Mesendoderm (in vitro differentiated cells): Measurements from ENCODE around the gene RHBDL2. TPM values are rescaled to one million over a fixed set of nuclear protein-coding genes. Genes with fewer than 3 reads are reported as not detected.
"Not testable (repeated sequence)": the region's sequence is repeated elsewhere in the genome, so short reads cannot be mapped to it uniquely, and the experiment has no call there.

ENCODE experiments used
- DNase-seq: peaks from one replicate; pipeline ENCODE4 v3.0.0; 2013
- H2AK5ac ChIP-seq: 2 replicates; pipeline ENCODE4 v1.6.1; 2013; ENCODE audit warnings: low read length, inconsistent platforms
- H2BK120ac ChIP-seq: 2 replicates; pipeline ENCODE4 v1.6.1; 2013; ENCODE audit warnings: low read depth, mild to moderate bottlenecking, low read length, moderate library complexity, mixed read lengths
- H2BK15ac ChIP-seq: replicated peaks from 2 replicates; pipeline ENCODE4 v1.6.1; 2013; ENCODE audit warnings: low read depth, mild to moderate bottlenecking, moderate library complexity
- H2BK5ac ChIP-seq: 2 replicates; pipeline ENCODE4 v1.6.1; 2013; ENCODE audit warnings: low read length, inconsistent platforms
- H3K18ac ChIP-seq: 2 replicates; pipeline ENCODE4 v1.6.1; 2013; ENCODE audit warnings: mild to moderate bottlenecking, low read length, mixed read lengths
- H3K23ac ChIP-seq: one replicate; pipeline ENCODE4 v1.6.1; 2013; ENCODE audit warnings: low read length
- H3K27ac ChIP-seq: 2 replicates; pipeline ENCODE4 v1.5.1; 2013; ENCODE audit warnings: low read depth, mild to moderate bottlenecking, inconsistent platforms, low read length, moderate library complexity
- H3K27me3 ChIP-seq: 2 replicates; pipeline ENCODE4 v1.6.1; 2013; ENCODE audit warnings: low read length, control low read depth, mild to moderate bottlenecking, inconsistent platforms; ENCODE audit not compliant: insufficient read depth, poor library complexity
- H3K36me3 ChIP-seq: 2 replicates; pipeline ENCODE4 v1.6.1; 2013; ENCODE audit warnings: low read length, inconsistent platforms; ENCODE audit not compliant: control insufficient read depth, insufficient read depth
- H3K4ac ChIP-seq: one replicate; pipeline ENCODE4 v1.6.1; 2013; ENCODE audit warnings: low read depth, mild to moderate bottlenecking, low read length, moderate library complexity
- H3K4me1 ChIP-seq: 2 replicates; pipeline ENCODE4 v1.6.1; 2013; ENCODE audit warnings: low read depth, low read length, inconsistent platforms; ENCODE audit not compliant: control insufficient read depth
- H3K4me2 ChIP-seq: 2 replicates; pipeline ENCODE4 v1.6.1; 2013; ENCODE audit warnings: low read length
- H3K4me3 ChIP-seq: 2 replicates; pipeline ENCODE4 v1.5.1; 2013; ENCODE audit warnings: mild to moderate bottlenecking, low read length
- H3K56ac ChIP-seq: one replicate; pipeline ENCODE4 v1.6.1; 2013; ENCODE audit warnings: low read length
- H3K79me1 ChIP-seq: 2 replicates; pipeline ENCODE4 v1.6.1; 2013; ENCODE audit warnings: low read length, inconsistent platforms
- H3K79me2 ChIP-seq: 2 replicates; pipeline ENCODE4 v1.6.1; 2013; ENCODE audit warnings: mild to moderate bottlenecking, low read length; ENCODE audit not compliant: control insufficient read depth, insufficient read depth
- H3K9ac ChIP-seq: 2 replicates; pipeline ENCODE4 v1.6.1; 2013; ENCODE audit warnings: low read length, inconsistent platforms
- H4K5ac ChIP-seq: one replicate; pipeline ENCODE4 v1.6.1; 2013; ENCODE audit warnings: low read length
- H4K8ac ChIP-seq: one replicate; pipeline ENCODE4 v1.6.1; 2013; ENCODE audit warnings: low read depth, mild to moderate bottlenecking, control low read depth, low read length, moderate library complexity
- WGBS: extraction: QIAGEN DNeasy Blood & Tissue Kit; methylation state at CpG from one replicate; pipeline ENCODE4 v1.1.7; 2013; ENCODE audit warnings: low lambda C conversion rate, missing lambda C conversion rate; ENCODE audit not compliant: insufficient coverage; ENCODE audit errors: extremely low coverage; 5-methylcytosine and 5-hydroxymethylcytosine counted together
- polyA plus RNA-seq, 2 experiments: library from polyadenylated mRNA; stranded (reverse); fragments of 200-250 nt; gene quantifications; one replicate each; pipeline ENCODE4 v1.2.3, GENCODE V29; 2013

The RHBDL2 gene
- polyA plus RNA-seq (2013, experiment 1 of 2) = 0.13 TPM
- 0.13 TPM for polyA plus RNA-seq (2013, experiment 2 of 2)

GRCh38 chr1:38941527-38942019, at the start of gene RHBDL2:
Gene RHBDL2 (minus strand): TSS chr1:38941830. CDS start chr1:38919212, 22,618 bp downstream.
- Histone ChIP-seq H4K8ac (no peak within 1 kb of the TSS), H2BK120ac (no peak within 1 kb of the TSS), H3K27me3 (no peaks in the 10 kb centered on the region), H3K79me1 (no peaks in the 10 kb centered on the region), H4K5ac (no peak within 1 kb of the TSS), H3K4me2 (peak within 1 kb of the TSS; percentile 9), H3K56ac (peak within 1 kb of the TSS; percentile 79), H3K36me3 (no peaks in the 10 kb centered on the region), H3K27ac (no peak within 1 kb of the TSS), H3K9ac (peak within 1 kb of the TSS; percentile 43), H3K23ac (no peak within 1 kb of the TSS), H2AK5ac (no peak within 1 kb of the TSS), H3K4me3 (no peak within 1 kb of the TSS), H2BK5ac (no peak within 1 kb of the TSS), H3K4ac (no peak within 1 kb of the TSS), H3K18ac (no peak within 1 kb of the TSS), H3K79me2 (no peaks in the 10 kb centered on the region), H2BK15ac (no peak within 1 kb of the TSS), H3K4me1 (no peaks in the 10 kb centered on the region)
- no CpG with 5 or more reads among the region's 14 CpGs for WGBS
- no peak for DNase-seq

GRCh38 chr1:38990738-38991637, 49.4 kb upstream of the RHBDL2 start, which contains the start of gene AKIRIN1:
Gene AKIRIN1 (plus strand): TSS chr1:38991276. CDS start chr1:38991381, 105 bp downstream.
- H3K4me3 ChIP-seq = peak within 1 kb of the TSS; percentile 99
- peak within 1 kb of the TSS; percentile 99 for H3K9ac ChIP-seq
- peak within 1 kb of the TSS; percentile 37 for H2BK15ac ChIP-seq
- H2BK5ac ChIP-seq = peak within 1 kb of the TSS; percentile 96
- H3K27ac ChIP-seq = peak within 1 kb of the TSS; percentile 98
- no peaks in the 10 kb centered on the region for H3K27me3 ChIP-seq
- H3K56ac ChIP-seq = peak within 1 kb of the TSS; percentile 98
- H2BK120ac ChIP-seq = peak within 1 kb of the TSS; percentile 83
- peak within 1 kb of the TSS; percentile 65 for H2AK5ac ChIP-seq
- peak within 1 kb of the TSS; percentile 84 for H3K4me2 ChIP-seq
- no peaks in the 10 kb centered on the region for H3K36me3 ChIP-seq
- H3K23ac ChIP-seq = peak within 1 kb of the TSS; percentile 99
- peak within 1 kb of the TSS; percentile 100 for H3K4ac ChIP-seq
- peak within 1 kb of the TSS; percentile 67 for H4K8ac ChIP-seq
- peaks cover 5% of the 10 kb centered on the region for H3K4me1 ChIP-seq
- H3K18ac ChIP-seq = peak within 1 kb of the TSS; percentile 99
- peaks cover 48% of the 10 kb centered on the region for H3K79me2 ChIP-seq
- H4K5ac ChIP-seq = peak within 1 kb of the TSS; percentile 23
- DNase-seq = peak; percentile 98
- no peaks in the 10 kb centered on the region for H3K79me1 ChIP-seq
- no CpG with 5 or more reads among the region's 76 CpGs for WGBS

GRCh38 chr1:38990386-38990737, 48.7 kb upstream of the RHBDL2 start:
- H3K18ac ChIP-seq = peak overlapping the region; percentile 92
- H4K8ac ChIP-seq = peak overlapping the region; percentile 30
- no peaks in the 10 kb centered on the region for H3K27me3 ChIP-seq
- H3K9ac ChIP-seq = peak overlapping the region; percentile 72
- peak overlapping the region; percentile 75 for H3K4ac ChIP-seq
- no peaks in the 10 kb centered on the region for H3K79me1 ChIP-seq
- peak overlapping the region; percentile 86 for H3K56ac ChIP-seq
- WGBS = no CpG with 5 or more reads among the region's 5 CpGs
- peak overlapping the region; percentile 79 for H3K27ac ChIP-seq
- H3K79me2 ChIP-seq = peaks cover 42% of the 10 kb centered on the region
- H3K23ac ChIP-seq = no peak overlapping the region
- no peak for DNase-seq
- no peak overlapping the region for H2BK5ac ChIP-seq
- H2AK5ac ChIP-seq = no peak overlapping the region
- no peaks in the 10 kb centered on the region for H3K36me3 ChIP-seq
- peaks cover 5% of the 10 kb centered on the region for H3K4me1 ChIP-seq
- H4K5ac ChIP-seq = no peak overlapping the region
- H2BK15ac ChIP-seq = peak overlapping the region; percentile 25
- H3K4me3 ChIP-seq = no peak overlapping the region
- peak overlapping the region; percentile 34 for H2BK120ac ChIP-seq
- peak overlapping the region; percentile 70 for H3K4me2 ChIP-seq

GRCh38 chr1:38989979-38990378, 48.3 kb upstream of the RHBDL2 start:
- no peak for DNase-seq
- Histone ChIP-seq H3K18ac (peak overlapping the region; percentile 92), H3K23ac (no peak overlapping the region), H3K27me3 (no peaks in the 10 kb centered on the region), H3K4me3 (no peak overlapping the region), H3K4ac (no peak overlapping the region), H2AK5ac (no peak overlapping the region), H3K4me2 (no peak overlapping the region), H3K79me1 (no peaks in the 10 kb centered on the region), H2BK120ac (peak overlapping the region; percentile 34), H2BK5ac (no peak overlapping the region), H2BK15ac (peak overlapping the region; percentile 25), H3K79me2 (peaks cover 38% of the 10 kb centered on the region), H3K27ac (peak overlapping the region; percentile 79), H3K56ac (peak overlapping the region; percentile 86), H3K36me3 (no peaks in the 10 kb centered on the region), H3K9ac (peak overlapping the region; percentile 72), H4K8ac (peak overlapping the region; percentile 30), H4K5ac (no peak overlapping the region), H3K4me1 (peaks cover 5% of the 10 kb centered on the region)
- no CpG with 5 or more reads among the region's 2 CpGs for WGBS

- H2AK5ac ChIP-seq, H3K27ac ChIP-seq, H2BK120ac ChIP-seq, H4K5ac ChIP-seq, H2BK15ac ChIP-seq, H3K79me2 ChIP-seq, DNase-seq, H3K18ac ChIP-seq, H3K9ac ChIP-seq, H3K4me2 ChIP-seq, H3K36me3 ChIP-seq, H3K56ac ChIP-seq, H3K4ac ChIP-seq, H3K27me3 ChIP-seq, H3K79me1 ChIP-seq, H2BK5ac ChIP-seq, H3K23ac ChIP-seq, H4K8ac ChIP-seq, H3K4me3 ChIP-seq, H3K4me1 ChIP-seq: not testable (repeated sequence)
- no CpG with 5 or more reads among the region's 1 CpG for WGBS
Observed at GRCh38 chr1:38979380-38979779, 37.8 kb upstream of the RHBDL2 start.
